HG02642 (cell line): ENCODE results near the gene MSH3.
"Not testable (repeated sequence)": the region's sequence is repeated elsewhere in the genome, so short reads cannot be mapped to it uniquely, and the experiment has no call there.

ENCODE experiments used
- ATAC-seq: cut with Tn5 transposase; IDR thresholded peaks from one replicate; pipeline ENCODE4 v1.9.1; 2021; ENCODE audit warnings: mild to moderate bottlenecking; ENCODE audit not compliant: unreplicated experiment, poor library complexity

The MSH3 gene

DNA sequence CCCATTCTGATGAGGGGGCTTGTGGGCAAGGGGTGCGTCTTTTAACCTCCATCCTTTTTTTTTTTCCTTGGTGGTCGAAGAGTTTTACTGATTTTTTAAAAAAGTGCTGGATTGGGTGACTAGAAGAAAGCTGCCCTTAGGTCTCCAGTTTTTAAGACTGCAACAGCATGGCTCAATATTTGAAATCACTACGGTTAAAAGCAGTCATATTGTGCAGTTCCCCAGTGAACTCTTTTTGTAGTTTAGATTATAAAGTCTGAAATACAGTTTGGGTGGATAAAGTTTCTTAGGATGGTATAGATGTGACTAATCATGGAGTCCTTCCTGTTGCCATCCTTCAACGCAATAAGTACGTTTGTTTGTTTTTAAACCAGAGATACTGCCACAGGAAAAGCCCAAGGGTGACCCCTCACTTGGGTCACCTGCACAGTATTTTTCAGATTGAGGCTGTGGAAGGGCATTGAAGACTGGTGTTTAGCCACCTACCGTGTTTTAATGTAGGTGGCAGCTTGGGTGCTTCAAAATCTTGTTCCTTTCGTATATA lies 851 bp downstream of the MSH3 start:
- no peak for ATAC-seq

DNA sequence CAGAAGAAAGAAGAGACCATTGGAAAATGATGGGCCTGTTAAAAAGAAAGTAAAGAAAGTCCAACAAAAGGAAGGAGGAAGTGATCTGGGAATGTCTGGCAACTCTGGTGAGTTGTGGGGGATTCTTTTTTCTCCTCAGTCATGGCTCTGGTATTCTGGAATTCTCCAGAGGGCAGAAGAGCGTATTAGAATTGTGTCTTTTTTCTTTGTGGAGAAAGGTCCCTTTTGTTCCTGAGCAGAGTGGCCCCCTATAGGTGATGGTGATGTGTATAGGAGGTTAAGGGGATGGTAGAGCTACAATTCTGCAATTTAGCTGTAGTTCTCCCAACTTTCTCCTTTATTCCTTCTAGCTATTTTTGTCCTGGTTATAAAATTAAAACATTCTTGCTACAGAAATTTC lies 2.0 kb downstream of the MSH3 start:
- no peak for ATAC-seq

DNA sequence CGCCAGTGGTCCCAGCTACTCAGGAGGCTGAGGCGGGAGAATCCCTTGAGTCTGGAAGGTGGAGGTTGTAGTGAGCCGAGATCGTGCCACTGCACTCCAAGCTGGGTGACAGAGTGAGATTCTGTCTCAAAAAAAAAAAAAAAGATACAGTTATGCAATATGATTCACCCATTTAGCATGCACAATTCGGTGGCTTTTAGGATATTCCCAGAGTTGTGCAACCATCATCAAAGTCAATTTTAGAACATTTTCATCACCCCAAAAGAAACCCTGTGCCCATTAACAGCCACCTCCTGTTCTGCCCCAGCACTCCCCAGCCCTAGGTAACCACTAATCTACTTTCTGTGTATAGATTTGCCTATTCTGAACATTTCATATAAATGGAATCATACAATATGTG lies 4.7 kb downstream of the MSH3 start:
- no peak for ATAC-seq

DNA sequence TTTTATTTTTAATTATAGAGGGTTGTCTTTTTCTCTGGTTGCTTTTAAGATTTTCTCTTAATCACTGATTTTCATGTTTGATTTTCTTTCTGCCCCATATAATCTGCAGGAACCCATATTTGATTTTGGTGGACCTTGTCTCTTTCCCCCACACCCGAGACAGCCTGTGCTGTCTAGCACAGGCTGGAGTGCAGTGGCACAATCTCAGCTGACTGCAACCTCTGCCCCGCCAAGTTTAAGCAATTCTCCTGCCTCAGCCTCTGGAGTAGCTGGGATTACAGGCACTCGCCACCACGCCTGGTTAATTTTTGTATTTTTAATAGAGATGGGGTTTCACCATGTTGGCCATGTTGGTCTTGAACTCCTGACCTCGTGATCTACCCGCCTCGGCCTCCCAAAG lies 6.2 kb downstream of the MSH3 start:
- not testable (repeated sequence) for ATAC-seq

DNA sequence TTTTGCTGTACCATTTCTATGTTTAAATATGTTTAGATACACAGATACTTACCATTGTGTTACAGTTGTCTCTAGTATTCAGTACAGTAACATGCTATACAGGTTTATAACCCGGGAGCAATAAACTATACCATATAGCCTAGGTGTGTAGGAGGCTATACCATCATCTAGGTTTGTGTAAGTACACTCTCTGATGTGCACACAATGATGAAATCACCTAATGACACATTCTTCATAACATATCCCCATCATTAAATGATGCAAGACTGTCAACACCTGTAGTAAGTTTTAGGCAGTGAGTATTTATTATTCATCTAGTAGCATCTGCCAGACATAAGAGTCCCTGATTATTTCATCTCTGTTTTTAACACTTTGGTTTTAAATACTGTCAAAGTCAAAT lies 7.7 kb downstream of the MSH3 start:
- ATAC-seq: no peak

DNA sequence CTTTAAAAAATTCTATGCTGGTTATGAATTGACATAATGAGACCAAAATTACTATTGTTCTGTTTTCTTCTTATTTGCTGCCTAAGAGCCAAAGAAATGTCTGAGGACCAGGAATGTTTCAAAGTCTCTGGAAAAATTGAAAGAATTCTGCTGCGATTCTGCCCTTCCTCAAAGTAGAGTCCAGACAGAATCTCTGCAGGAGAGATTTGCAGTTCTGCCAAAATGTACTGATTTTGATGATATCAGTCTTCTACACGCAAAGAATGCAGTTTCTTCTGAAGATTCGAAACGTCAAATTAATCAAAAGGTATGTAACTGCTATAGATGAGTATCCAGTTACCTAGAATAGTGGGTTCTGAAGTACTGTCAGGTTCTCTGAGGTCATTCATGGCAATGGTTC lies 10.6 kb downstream of the MSH3 start:
- ATAC-seq: no peak

DNA sequence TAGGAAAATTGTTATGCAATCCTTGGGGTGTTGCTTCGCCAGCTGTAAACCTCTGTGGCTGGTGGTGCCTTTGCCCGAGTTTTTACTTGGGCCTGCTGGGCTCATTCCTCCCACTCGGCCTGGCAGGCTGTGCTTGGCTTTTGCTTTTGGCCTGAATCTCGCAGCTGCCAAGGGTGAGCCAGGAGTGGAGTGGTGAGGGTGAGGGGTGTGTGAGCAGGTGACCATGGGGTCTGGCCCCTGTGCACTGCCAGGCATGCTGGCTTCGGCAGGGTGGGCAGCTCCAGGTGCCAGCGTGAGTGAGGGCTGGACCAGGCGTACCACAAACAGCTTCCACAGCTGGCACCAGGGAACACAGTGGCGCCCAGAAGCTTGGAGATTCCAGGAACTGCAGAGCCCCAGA lies 12.9 kb downstream of the MSH3 start:
- ATAC-seq: no peak

DNA sequence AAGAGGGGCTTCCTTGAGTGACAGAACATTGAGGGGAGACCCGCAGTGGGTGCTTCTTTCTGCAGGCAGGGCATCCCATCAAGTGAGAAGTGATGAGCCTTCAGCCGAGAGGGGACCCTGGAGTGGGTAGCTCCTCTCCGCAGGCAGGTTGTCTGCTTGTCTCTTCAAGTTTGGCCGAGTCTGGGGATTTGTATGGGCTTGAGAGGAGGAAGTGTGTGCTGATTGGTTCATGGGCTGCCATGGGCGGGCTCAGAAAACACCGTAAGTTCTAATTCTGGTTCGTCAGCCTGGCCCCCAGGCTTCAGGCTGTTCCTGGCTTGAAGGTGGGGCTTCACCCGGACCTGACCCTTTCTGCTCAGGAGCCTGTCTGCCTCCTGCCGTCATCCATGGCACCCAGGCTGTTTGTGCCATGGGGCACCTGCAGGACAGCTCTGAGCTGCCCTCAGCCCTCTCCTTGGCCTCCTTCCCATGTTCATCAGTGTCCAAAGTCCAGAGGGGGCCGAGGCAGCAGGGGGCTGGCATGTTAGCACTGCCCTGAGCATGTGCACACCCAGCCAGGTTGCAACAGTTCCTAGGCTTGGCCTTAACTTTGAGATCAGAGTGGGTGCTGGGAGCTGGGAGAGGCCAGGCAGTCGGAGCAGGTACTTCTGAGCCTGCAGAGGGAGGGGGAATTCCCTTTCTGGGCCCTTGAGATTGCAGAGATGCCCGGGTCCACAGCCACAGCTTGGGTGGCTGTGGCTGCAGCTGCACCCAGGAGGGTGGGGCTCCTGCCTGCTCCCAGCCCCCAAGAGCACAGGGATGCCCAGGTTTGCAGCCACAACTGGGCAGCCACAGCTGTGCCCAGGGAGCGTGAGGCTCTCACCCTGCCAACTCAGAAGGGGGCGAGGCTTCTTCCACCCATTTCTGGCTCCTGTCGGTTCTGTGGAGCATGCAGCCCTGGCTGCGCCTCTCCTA lies 13.8 kb downstream of the MSH3 start:
- ATAC-seq: peak; percentile 85

DNA sequence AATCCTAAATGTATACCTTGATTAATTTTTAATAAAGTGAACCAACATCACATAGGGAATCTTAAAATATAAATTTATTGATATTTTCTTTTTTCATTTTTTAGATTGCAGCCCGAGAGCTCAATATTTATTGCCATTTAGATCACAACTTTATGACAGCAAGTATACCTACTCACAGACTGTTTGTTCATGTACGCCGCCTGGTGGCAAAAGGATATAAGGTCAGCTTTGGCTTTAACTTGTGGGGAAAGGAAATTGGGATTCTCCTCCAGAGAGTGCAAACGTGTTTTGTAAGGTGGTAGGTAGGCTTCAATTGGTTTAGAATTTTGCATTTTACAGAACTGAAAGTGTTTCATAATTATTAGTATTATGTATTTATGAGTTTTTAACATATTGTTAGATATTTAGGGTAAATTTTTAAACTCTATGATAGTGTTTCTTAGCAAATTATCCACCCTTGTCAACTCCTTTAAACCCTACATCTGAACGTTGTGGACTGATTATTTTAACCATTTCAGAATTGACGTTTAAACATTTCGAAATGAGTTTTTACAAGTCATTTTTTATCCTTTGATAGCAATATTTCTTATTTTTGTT lies 17.8 kb downstream of the MSH3 start:
- no peak for ATAC-seq

DNA sequence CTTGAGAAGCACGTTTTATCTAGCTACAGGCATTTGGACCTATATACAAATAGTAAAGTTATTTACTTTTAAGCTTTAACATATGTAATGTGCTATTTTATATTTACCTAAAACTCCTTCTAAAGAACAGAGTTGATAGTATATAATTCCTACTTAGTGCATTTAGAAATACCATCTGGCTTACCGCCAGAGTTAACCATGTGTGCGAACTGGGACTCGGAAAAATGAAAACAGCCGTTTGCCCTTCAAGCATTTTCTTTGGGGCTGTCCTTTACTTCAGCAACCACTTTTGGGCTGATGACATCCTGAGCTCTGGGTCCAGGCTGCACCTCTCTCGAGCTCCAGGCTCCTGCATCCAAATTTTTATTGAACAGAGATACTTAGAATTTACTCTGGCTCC lies 22.3 kb downstream of the MSH3 start:
- no peak for ATAC-seq

DNA sequence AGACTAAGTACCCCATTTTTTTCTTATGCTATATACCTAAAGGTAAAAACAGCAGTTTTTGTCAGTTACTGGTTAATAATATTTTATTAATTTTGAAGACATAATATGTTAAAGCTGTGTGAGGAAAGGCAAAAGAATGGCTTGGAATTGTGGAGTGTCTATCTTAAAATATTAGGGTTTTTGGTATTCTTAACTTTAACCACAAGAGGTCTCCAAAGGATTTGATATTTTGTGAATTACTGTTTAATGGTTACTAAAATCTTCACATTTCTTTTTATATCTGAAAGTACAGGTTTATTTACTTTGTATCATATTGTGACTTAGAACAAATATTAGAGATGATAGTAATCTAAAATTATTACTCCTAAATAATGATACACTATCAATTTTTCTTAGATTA lies 32.3 kb downstream of the MSH3 start:
- no peak for ATAC-seq

DNA sequence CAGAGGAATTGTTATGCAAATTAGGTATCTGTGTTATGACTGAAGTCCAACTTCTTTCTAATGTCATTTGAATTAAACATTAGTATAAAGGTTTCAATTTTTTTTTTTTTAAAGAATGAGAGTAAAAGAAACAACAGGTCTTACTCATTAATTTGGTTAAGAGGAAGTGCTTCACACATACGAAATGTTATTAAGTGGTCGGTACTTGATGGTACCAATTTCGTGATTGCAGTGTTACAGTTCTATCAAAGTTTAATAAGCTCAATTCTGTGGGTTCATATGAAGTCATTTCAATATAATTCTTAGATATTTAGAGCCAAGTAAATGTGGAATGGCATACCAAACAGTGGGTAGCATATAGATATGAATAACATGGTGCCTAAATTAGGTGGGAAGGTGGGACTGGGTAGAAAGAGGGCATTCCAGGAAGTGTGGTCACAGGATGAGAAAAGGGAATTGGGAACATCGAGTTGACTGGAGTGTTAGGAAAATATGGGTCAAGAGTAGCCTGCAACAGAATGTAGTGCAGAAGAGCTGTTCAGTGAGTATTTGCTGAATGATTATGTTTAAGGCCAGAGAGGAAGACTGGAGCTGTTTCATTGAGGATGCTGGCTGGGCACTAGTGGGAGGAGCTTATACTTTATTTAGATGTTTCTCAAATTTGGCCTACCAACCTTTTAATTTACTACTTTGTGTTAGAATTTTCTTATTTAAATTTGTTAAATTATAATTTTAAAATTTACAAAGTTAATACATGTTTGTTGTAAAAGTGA lies 34.4 kb downstream of the MSH3 start:
- ATAC-seq: no peak

DNA sequence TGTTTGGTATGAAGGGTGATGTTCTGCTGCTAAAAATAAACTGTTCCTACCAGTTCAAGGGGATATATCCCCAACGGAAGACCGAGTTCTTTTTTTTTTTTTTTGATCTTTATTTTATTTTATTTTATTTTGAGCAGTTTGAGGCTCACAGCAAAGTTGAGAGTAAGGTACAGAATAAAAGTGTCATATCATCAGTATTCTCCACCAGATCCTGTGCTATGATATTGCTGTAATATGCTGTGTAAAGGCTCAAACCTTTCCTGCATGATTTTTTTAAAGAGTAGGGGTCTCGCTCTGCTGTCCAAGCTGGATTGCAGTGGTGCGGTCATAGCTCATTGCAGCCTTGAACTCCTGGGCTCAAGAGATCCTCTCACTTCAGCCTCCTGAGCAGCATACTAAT lies 35.2 kb downstream of the MSH3 start:
- ATAC-seq: no peak

DNA sequence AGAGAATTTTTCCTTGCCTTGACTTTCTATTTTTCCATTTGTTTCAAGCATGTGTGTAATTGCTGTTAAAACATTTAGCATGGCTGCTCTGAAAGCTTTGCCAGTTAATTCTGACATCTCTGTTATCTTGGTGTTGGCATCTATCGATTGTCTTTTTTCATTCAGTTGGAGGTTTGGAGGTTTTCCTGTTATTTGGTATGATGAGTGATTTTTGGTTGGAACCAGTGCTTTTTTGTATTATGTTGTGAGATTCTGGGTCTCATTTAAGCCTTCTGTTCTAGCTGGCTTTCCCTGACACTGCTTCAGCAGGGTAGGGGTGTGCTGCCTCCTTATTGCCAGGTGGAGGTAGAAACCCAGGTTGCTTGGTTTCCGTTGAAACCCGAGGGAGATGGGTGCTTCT lies 41.2 kb downstream of the MSH3 start:
- no peak for ATAC-seq

DNA sequence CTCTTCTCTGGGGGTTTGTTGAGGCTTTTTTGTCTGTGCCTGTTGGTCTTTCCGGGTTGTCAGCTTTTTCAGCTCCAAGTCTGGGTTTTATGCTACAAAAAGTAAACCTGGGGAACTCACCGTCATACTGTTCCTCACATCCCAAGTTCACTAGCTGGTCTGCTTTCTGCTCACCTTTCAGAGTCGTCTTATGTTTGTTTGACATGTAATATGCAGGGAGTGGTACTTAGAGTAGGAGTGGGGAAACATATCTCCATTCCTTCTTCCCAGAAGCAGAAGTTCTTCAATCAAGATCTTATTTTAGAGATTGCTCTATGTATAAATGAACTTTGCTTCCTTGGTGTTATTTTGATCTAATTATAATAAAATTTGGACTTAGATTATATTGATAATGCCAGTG lies 42.0 kb downstream of the MSH3 start:
- no peak for ATAC-seq

DNA sequence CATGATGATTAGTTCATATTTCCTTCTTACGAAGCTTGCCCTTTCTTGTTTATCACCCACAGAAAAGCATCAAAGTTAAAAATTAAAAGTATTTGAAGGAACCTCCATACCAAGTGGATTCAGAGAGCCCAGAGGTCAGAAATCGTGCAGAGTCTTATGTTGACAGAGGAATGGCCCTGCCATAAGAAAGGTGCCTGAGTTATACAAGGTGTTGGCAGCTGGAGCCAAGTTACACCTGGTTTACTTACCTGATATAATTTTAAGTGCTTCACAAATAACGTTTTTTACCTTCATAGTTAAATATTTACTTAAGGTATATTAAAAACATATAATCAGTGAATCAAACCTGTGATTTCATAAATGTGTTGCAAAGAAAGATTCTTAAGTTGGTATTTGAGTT lies 42.6 kb downstream of the MSH3 start:
- ATAC-seq: no peak

DNA sequence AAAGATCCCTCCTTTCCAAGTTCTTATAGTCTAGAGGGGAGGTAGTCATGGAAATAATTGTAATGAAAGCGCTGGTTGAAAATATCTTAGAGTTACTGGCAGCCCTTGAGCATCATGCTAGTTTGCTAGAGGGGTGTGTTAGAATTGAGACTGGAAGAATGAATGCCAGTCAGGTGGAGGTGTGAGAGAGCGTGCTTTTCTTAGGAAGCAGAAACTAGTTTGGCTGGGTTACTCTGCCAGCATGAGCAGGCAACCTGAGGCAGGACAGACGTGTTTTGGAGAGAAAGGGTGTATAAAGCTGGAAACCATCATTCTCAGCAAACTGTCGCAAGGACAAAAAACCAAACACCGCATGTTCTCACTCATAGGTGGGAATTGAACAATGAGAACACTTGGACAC lies 43.9 kb downstream of the MSH3 start:
- no peak for ATAC-seq

DNA sequence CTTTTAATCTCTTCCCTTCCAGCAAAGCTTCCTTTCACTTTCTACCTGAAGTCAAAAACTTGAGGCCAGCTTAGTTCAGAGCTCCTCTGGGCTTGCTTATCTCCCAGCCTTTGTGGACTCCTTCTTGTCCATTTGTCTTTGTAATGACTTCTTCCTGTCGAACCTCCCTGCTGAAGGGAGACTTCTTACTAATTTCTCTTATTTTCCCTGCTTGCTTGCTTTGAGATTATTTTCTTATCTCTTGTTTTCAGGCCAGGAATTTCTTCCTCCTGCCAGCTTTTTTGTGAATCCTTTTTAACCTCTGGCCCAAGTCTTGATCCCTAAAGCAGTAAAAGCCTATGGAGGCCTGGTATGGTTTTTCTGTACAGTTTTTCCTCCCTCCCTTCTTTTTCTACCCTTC lies 47.1 kb downstream of the MSH3 start:
- no peak for ATAC-seq

DNA sequence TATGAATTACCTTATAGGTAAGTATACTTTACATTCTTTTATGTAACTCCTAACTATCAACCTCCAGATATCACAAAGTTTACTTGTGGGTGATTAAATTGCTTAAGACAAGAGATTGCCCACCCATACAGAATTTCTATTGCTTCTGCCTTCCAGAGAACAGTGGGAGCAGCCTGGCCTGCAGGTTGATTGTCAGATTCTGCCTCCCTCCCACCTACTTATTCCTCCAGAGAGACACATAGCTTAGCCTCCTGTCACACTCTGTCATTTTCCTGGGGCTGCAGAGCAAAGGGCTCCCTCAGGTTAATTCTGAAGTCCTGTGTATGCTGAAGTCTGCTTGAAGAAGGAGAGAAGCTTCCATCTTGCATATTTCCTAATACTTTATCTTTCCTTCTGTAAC lies 48.8 kb downstream of the MSH3 start:
- ATAC-seq: no peak

DNA sequence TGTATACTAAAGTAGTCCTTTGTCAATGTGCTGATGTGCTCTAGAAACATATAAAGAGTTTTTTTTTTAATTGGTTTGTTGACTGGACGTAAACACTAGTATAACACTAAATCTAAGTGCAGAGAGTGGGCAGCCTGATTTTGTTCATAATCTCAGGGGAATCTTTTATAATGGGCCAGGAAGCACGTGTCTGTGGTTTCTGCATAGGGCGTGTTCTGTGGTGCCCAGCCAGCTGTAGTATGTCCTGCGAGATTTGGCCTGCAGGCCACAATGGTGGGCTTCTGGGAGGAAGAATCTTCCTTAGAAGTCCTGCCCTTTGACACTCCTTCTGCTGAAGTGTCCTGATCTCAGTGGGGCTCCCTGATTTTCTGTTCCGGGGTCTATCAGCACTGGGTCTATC lies 49.3 kb downstream of the MSH3 start:
- no peak for ATAC-seq

DNA sequence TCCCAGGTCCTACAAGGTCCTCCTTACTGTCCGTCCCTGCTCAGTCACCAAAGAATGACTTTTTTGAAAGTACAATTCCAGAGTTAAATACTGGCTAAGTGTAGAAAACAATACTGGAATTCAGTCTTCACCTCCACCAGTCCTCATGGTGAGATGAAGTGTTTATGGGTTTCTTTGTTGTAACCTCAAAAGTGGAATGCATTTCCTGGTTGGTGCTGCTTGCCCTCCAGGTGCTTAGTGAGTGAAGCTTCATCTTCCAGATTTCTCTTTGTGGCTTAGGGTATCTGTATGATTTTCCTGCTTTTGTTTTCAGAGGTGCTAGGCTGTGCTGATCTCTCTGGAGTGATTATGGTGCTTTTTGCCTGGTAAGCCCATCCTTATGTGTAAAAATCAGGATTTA lies 49.8 kb downstream of the MSH3 start:
- no peak for ATAC-seq
